Activated naive CD4-positive, alpha-beta T cell treated with Interleukin-2 at 50 U/mL for 16 hours (primary cell): ENCODE measurements around the gene SRGAP2C.
"Not testable (repeated sequence)": the region's sequence is repeated elsewhere in the genome, so short reads cannot be mapped to it uniquely, and the experiment has no call there.

Source experiments
- DNase-seq: peaks from one replicate; pipeline ENCODE4 v3.0.0-alpha.2; 2020

The SRGAP2C gene

DNA sequence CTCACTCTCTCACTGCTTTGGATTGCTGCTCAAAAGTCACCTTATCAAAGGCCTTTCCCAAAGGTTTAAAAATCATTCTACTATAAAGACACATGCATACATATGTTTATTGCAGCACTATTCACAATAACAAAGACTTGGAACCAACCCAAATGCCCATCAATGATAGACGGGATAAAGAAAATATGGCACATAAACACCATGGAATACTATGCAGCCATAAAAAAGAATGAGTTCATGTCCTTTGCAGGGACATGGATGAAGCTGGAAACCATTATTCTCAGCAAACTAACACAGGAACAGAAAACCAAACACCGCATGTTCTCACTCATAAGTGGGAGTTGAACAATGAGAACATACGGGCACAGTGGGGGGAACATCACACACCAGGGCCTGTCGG is 45.9 kb downstream of the SRGAP2C start:
- DNase-seq: not testable (repeated sequence)

DNA sequence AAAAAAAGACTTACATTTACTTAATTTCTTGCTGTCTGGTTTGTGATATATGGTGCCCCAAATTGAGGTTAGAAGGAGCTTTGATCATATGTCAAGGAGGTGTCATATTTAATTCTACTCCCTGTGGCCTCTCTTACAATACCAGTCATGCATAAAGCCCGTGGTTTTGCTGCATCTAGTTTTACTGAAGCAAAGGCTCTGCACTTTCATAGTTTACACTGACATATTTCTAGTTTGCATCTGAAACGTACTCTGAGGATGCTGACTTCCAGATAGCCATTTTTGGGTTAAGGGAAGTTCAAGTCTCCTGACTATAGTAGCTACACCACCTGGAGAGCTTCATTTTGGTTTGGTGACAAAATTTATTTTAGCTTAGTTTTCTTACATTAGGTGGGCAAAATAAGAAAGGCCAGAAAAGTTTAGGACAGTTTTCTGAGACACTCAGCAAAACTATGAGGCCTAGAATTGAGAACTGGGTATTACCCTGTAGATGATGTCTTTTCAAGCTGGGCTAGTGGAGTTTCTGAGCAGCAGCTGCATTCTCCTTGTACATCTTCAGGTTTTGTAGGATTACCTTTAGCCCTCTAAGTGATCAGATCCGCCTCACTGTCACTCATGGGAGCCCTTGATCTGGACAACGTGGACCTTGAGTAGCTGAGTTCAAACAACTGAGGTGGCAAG is 47.8 kb downstream of the SRGAP2C start:
- not testable (repeated sequence) for DNase-seq

- not testable (repeated sequence) for DNase-seq
Observed at GRCh38 chr1:121234090-121234759, 49.5 kb downstream of the SRGAP2C start.

- peak; percentile 2 for DNase-seq
Observed at GRCh38 chr1:121238384-121238783, 53.6 kb downstream of the SRGAP2C start.

DNA sequence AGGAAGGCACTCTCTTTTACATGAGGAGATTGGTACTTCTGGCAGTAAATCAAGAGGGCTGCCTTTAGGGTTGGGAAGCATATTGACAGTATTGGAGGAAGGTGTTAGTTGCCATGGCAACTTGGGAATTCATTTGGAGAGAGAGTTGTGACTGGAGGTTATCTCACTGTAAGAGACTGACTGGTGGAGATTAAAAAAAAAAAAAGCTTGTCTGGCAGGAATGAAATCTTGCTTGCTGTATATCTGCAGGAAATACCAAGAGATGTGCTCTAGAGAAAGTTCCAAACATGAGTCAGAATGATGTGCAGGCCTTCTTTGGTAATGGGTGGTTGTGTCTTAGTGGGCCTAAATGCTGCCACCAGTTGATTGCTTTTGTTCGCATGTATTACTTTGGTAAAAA is 59.1 kb downstream of the SRGAP2C start:
- not testable (repeated sequence) for DNase-seq

GRCh38 chr1:121246399-121246798 is 61.6 kb downstream of the SRGAP2C start:
- DNase-seq: not testable (repeated sequence)

DNA sequence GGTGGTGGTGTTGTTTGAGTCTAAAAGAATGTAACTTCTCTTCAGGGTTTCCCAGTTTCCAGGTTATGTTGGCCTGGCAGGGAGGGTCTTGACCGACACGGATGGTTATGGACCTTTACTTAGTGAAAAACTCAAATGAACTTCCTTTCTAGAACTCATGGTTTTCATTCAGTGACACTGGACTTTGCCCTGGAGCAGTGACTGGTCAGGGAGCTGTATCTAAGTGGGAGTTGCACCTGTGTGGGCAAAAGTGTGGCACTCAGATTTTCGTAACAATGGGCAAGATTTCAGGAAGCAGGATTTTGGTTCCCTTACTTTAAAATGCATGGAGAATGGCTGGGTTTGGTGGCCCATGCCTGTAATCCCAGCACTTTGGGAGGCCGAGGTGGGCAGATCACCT is 67.9 kb downstream of the SRGAP2C start:
- DNase-seq: not testable (repeated sequence)

DNA sequence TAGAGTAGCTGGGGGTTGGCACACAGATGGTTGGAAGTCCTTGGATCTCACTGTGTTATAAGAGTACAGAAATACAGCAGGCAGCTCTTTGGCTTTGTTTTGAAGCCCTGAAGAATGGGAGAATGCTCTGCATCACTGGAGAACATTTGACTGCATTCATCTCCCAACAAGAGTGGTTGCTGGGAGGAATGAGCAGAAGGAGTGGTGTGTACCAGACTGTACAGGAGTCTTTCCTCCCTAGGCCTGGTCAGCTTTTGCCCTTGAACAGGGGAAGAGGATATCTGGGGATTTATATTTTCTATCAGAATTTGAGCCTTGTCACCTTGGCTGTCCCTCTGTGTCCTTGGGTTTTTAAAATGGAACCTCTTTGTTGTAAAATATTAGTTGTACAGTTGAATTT is 69.8 kb downstream of the SRGAP2C start:
- not testable (repeated sequence) for DNase-seq

DNA sequence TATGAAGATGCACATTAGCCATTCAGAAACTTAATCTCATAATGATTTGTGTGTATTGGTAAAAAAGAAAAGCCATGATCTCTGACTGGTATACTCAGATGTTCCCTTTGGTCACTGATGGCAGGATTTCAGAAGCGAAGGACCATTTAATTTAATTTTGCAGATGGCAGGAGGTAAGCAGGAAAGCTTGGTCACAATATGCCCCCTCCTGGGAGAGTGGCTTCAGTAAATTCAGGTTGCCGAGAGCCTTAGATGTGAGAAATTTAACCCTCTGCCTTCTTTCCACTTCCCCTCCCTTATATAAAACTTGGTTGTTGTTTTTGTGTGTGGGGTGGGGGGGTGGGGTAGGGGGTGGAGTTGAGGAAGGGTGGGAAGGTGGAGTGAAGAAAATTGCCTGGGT is 72.9 kb downstream of the SRGAP2C start:
- not testable (repeated sequence) for DNase-seq

- not testable (repeated sequence) for DNase-seq
Observed at GRCh38 chr1:121258134-121258533, 73.4 kb downstream of the SRGAP2C start.

DNA sequence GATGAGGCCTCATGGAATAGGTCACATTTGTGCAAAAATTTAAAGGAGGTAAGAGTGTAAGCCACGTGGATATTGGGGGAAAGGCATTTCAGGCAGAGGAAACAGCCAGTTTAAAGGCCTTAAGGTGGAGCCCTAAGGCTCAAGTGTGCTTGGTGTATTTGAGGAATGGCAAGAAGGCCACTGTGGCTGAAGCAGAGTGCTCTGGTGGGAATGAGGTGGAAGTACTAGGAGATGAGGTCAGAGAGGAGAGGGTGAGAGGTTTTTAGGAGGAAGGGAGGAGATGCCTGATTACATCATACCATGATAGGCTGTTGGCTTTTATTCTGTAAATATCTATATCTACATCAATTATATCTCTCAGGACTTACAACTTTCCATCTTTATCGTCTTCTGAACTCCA is 75.4 kb downstream of the SRGAP2C start:
- DNase-seq: not testable (repeated sequence)

GRCh38 chr1:121262163-121262562 is 77.4 kb downstream of the SRGAP2C start:
- DNase-seq: not testable (repeated sequence)

DNA sequence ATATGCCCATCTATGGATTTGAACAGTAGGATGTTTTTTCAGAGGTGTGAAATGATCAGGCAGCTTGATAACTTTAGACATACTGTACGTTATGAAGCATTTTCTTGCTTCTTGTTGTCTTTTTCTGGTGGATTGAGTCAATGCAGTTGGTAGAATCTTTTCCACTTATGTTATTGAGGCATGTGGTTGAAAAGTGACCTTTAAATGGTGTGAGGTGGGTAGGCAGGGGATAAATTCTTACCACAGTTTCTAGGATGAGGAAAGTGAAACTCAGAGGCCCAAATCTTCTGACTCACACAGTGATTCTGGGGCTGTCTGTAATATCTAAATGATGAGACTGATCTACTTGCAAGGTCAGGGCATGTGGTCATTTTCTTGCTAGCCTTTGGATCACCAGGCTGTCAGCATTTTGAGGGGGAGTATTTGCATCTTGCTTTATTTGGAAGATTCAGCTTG is 79.0 kb downstream of the SRGAP2C start:
- peak; percentile 2 for DNase-seq

DNA sequence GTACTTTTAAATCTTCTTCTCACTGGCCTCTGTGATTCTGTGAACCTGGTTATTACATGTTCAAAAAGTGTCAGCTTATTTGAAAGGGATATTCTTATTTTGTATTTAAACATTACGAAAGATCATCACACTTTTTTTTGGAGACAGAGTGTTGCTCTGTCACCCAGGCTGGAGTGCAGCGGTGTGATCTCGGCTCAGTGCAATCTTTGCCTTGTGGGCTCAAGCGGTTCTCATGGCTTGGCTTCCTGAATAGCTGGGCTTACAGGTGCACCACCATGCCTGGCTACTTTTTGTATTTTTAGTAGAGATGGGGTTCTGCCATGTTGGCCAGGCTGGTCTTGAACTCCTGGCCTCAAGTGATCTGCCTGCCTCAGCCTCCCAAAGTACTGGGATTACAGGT is 82.3 kb downstream of the SRGAP2C start:
- DNase-seq: not testable (repeated sequence)

DNA sequence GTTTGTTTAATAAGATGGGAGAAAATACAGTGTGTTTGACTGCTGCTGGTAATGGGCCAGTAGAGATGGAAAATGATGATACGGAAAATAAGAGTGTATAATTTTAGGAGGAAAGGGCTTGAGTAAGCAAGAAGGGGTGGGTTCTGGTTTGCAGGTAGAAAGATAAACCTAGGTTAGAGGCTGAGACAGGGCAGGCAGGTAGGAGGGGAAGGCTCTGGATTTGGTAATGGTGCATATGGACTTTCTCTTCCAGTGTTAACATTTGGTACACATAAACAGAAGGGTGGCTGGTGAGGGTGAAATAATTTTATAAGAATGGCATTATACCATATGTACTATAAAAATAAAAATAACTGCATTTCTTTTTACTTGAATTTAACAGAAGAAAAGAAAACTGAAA is 84.5 kb downstream of the SRGAP2C start:
- not testable (repeated sequence) for DNase-seq

DNA sequence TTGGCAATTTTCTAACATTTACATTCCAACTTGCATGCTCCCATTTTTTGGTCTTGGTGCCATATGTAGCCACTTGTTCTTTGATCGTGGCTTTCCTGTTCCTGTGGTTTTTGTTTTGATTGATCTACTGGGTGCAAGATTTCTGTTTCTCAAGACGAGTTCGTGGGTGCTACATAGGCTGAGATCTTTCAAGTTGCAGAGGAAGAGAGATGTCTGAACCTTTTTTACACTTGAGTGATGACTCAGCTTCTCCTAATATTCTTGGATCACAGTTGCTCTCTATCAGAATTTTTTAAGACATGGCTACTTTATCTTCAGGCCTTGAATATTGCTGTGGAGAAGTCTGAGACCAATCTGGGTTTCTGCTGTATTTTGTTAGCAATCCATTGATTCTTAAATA is 85.2 kb downstream of the SRGAP2C start:
- DNase-seq: not testable (repeated sequence)

GRCh38 chr1:121271143-121271715 is 86.5 kb downstream of the SRGAP2C start:
- not testable (repeated sequence) for DNase-seq

DNA sequence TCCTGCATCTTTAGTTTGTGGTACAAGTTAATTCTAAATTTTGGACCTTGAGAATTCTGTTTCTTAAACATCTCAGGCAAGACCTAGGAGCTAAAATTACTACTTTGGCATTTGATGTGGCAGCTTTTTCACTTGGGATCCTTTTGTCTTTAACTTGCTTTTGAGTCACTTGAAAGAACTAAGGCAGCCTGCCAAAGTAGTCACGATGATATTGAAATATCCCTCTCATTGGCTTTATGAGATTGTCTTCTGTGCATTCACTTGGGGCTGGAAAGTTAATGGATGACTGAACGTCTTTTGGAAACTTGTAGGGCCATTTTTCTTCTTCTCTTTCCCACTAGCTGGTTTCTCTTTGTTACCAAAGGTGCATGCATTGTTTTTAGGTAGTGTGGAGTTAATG is 90.7 kb downstream of the SRGAP2C start:
- DNase-seq: not testable (repeated sequence)

DNA sequence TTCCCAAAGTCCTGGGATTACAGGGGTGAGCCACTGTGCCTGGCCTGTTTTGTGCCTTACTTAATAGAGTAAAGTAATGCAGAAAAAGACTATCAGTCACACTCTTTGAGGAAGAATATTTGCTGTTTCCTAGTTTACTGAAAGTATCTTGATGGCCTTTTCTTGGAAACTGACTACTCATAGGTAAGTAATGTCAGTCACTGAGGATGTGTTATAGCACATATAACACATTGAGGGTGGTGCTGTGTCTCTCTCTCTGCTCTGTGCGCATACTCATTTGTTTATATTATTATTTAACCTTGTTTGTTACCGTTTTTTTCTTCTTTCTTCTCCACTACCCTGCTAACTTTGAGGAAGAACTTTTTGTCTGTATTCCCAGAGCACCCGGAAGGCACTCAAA is 93.4 kb downstream of the SRGAP2C start:
- DNase-seq: not testable (repeated sequence)

DNA sequence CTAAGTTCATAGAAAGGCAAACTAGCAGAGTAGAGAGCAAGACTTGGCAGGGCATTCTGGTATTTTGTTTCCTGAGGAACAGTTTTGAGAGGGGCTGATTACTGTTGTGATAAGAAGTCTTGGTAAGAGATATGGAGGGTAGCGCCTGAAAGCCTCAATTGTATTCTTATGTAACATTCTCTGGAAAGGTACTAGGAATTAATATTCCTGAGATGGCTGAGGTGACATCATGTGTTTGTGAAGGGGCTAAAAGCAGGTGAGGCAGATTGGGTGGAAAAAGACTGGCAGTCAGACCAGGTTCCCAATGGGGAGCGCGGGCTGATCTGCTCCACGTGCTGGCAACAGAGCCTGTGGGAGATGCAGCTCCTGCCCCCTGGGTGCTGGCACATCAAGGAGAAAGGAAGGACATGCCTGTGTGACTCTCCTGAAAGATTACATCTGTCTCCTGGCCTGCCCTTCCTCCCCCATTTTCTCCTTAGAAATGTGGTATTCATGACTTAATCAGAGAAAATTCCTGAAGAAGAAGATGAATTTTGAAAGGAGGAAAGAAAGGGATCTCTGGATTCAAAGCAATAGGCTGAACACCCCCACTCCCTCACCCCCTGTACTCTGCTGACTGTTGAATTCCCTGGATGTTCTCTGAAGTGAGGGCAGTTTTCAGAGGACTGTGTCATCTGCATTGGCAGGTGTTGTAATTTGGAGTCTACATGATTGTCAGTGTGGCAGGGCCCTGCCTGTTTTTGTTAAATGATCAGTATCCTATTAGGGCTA is 94.2 kb downstream of the SRGAP2C start:
- DNase-seq: not testable (repeated sequence)

DNA sequence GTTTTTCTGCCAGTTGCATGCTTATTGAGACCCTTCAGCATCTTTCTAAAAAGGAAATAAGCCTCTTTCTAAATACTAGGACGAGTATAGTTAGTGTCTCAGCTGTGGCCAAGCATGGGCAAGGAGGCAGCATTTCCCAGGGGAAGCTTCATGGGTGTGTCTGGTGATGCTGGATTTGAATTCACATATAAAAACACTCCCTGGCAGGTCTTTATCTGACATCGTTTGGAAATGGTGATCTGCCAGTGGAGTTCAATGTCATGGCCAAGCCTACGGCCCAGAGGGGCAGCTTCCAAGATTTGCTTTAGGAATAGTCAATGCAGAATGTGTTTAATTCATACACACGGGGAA is 94.7 kb downstream of the SRGAP2C start:
- DNase-seq: not testable (repeated sequence)

- not testable (repeated sequence) for DNase-seq
Observed at GRCh38 chr1:121280699-121281317, 96.0 kb downstream of the SRGAP2C start.

DNA sequence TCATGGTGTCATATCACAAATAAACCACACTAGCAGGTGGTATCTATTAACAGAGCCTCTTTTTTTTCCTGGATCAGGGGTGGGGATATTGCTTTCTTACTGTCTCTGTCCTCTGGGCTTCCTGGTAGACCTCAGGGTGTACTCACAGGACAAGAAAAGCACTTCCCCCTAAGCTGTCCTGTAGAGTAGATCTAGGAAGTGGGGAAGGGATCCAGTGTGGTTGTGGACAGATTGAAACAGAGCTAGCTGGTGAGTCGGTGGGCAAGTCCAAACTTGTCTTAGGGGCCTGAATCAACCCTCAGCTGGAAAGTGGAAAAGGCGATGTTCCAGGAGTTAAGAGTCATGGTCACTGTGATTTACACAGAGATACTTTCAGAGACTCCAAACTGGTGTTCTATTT is 96.7 kb downstream of the SRGAP2C start:
- not testable (repeated sequence) for DNase-seq
